Osteocyte (in vitro differentiated cells): Measurements from ENCODE around the gene FGGY. TPM values are rescaled to one million over a fixed set of nuclear protein-coding genes. Genes with fewer than 3 reads are reported as not detected.

ENCODE experiments used
- DNase-seq: peaks from one replicate; pipeline ENCODE4 v3.0.0; 2021; ENCODE audit warnings: mixed read lengths; ENCODE audit not compliant: unreplicated experiment; ENCODE audit errors: extremely low spot score
- H3K27ac Mint-ChIP-seq: one replicate; pipeline ENCODE4 v1.8.0; 2021; ENCODE audit warnings: mild to moderate bottlenecking, mixed read lengths; ENCODE audit not compliant: unreplicated experiment
- H3K27me3 Mint-ChIP-seq: one replicate; pipeline ENCODE4 v1.8.0; 2021; ENCODE audit warnings: mixed read lengths; ENCODE audit not compliant: unreplicated experiment
- H3K36me3 Mint-ChIP-seq: one replicate; pipeline ENCODE4 v1.8.0; 2021; ENCODE audit warnings: mixed read lengths; ENCODE audit not compliant: unreplicated experiment
- H3K4me1 Mint-ChIP-seq: one replicate; pipeline ENCODE4 v1.8.0; 2021; ENCODE audit warnings: mixed read lengths; ENCODE audit not compliant: unreplicated experiment
- H3K4me3 Mint-ChIP-seq: one replicate; pipeline ENCODE4 v1.8.0; 2021; ENCODE audit warnings: mild to moderate bottlenecking, moderate library complexity, mixed read lengths; ENCODE audit not compliant: unreplicated experiment
- H3K9me3 Mint-ChIP-seq: one replicate; pipeline ENCODE4 v1.8.0; 2021; ENCODE audit warnings: mixed read lengths; ENCODE audit not compliant: unreplicated experiment
- total RNA-seq: library from RNA; stranded (reverse); gene quantifications from 2 replicates; pipeline ENCODE4 v1.2.1, GENCODE V29; 2021
- TF ChIP-seq, protein P1 (sequence below): fragments of 200-600 bp; sonication (generic); IDR thresholded peaks from 2 replicates; pipeline ENCODE4 v1.5.0; 2021; ENCODE audit warnings: antibody characterized with exemption, mild to moderate bottlenecking, moderate library complexity

FGGY gene
- total RNA-seq, 1 donor from 2014 or later, result 9.1 TPM

- Mint-ChIP-seq H3K36me3 (peaks cover 5% of the 10 kb centered on the region), H3K9me3 (peaks cover 8% of the 10 kb centered on the region), H3K27ac (no peak overlapping the region), H3K27me3 (peaks cover 3% of the 10 kb centered on the region), H3K4me3 (no peak overlapping the region), H3K4me1 (no peaks in the 10 kb centered on the region)
- no peak for DNase-seq
- TF ChIP-seq, protein P1, sequence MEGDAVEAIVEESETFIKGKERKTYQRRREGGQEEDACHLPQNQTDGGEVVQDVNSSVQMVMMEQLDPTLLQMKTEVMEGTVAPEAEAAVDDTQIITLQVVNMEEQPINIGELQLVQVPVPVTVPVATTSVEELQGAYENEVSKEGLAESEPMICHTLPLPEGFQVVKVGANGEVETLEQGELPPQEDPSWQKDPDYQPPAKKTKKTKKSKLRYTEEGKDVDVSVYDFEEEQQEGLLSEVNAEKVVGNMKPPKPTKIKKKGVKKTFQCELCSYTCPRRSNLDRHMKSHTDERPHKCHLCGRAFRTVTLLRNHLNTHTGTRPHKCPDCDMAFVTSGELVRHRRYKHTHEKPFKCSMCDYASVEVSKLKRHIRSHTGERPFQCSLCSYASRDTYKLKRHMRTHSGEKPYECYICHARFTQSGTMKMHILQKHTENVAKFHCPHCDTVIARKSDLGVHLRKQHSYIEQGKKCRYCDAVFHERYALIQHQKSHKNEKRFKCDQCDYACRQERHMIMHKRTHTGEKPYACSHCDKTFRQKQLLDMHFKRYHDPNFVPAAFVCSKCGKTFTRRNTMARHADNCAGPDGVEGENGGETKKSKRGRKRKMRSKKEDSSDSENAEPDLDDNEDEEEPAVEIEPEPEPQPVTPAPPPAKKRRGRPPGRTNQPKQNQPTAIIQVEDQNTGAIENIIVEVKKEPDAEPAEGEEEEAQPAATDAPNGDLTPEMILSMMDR, result no peak
These were observed 43.8 kb downstream of the FGGY start for GRCh38 chr1:59340411-59341307.

GRCh38 chr1:59342801-59343575 is 46.1 kb downstream of the FGGY start:
- Mint-ChIP-seq H3K4me3 (no peak overlapping the region), H3K36me3 (peaks cover under 1% of the 10 kb centered on the region), H3K4me1 (no peaks in the 10 kb centered on the region), H3K27me3 (no peaks in the 10 kb centered on the region), H3K9me3 (peaks cover under 1% of the 10 kb centered on the region), H3K27ac (no peak overlapping the region)
- DNase-seq, result no peak
- TF ChIP-seq, protein P1, result no peak

GRCh38 chr1:59343576-59343840 is 46.6 kb downstream of the FGGY start:
- Mint-ChIP-seq H3K4me3 (no peak overlapping the region), H3K4me1 (no peaks in the 10 kb centered on the region), H3K36me3 (no peaks in the 10 kb centered on the region), H3K9me3 (no peaks in the 10 kb centered on the region), H3K27ac (no peak overlapping the region), H3K27me3 (no peaks in the 10 kb centered on the region)
- TF ChIP-seq, protein P1, result no peak
- DNase-seq, result no peak

DNA sequence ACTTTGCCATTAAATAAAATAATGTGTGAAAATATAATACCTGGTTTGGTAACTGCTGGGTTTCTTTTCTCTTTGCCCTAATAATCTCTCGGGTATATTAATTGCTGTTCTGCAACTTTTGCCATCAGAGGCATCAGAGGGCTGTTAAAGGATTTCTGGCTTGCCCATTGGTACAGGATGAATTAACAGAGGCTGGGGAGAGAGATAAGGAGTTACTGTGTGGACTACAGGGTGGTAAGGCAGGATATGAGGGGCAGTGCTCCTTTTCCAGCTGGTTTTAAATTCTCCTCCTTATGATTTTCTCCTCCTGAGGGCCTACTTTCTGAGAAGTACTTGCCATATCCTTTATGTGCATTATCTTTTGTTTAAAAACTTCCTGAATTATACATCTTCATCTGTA is 48.3 kb downstream of the FGGY start:
- DNase-seq, result no peak
- Mint-ChIP-seq H3K4me1 (no peaks in the 10 kb centered on the region), H3K27me3 (no peaks in the 10 kb centered on the region)

More for the DNA sequence above, 48.3 kb downstream of the FGGY start:
- Mint-ChIP-seq H3K9me3 (no peaks in the 10 kb centered on the region), H3K36me3 (no peaks in the 10 kb centered on the region), H3K27ac (no peak overlapping the region), H3K4me3 (no peak overlapping the region)
- TF ChIP-seq, protein P1, result no peak
